Measurements from ENCODE around the gene DNASE2.
"Not testable (repeated sequence)": the region's sequence is repeated elsewhere in the genome, so short reads cannot be mapped to it uniquely, and the experiment has no call there.

DNASE2 gene

GRCh38 chr19:12859546-12859945 is 21.7 kb downstream of the DNASE2 start:
- no peak for DNase-seq

DNA sequence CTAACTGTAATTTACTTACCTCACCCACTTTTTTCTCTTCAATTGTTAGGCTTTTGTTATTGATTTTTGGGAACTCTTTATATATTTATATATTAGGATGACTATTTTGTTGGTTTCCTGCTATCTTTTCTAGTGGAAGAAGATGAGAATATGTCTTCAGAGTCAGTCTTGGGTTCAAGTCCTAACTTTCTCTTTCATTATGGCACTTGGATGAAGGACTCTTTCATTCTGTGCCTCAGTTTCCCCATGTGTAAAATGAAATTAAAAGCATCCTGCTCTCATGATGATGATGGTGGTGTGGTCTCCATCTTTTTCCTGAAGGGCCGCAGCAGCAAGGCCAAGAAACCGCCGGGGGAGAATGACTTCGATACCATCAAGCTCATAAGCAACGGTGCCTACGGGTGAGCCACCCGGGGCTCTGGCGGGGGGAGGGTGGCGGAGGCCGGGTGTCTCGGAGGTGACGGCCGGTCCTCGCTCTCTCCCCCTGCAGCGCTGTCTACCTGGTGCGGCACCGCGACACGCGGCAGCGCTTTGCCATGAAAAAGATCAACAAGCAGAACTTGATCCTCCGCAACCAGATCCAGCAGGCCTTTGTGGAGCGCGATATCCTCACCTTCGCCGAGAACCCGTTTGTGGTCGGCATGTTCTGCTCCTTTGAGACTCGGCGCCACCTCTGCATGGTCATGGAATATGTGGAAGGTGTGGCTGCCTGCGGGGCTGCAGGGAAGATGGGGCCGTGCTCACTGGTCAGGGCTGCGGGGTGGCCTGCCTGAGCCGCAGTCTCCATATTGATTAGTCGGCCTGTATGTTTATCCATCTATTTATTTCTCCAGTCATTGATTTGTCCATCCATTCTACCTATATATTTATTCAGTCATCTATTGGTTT is 23.0 kb downstream of the DNASE2 start:
- DNase-seq = no peak

DNA sequence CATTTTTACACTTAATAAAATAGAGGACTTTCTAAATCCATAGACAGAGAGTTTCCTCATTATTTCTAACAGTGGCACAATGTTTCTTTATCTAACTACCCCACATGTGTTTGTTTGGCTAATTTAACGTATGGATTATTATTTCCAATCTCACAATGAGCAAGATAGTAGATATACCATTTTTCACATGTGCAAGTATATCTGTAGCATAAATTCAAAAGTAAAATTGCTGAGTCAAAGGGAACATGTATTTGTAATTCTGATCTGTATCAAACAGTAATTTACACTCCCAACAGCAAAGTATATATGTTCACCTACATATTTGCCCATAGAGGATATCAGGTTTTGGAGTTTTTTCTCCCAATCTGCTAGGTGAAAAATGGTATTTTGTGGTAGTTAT is 24.6 kb downstream of the DNASE2 start:
- no peak for DNase-seq

DNA sequence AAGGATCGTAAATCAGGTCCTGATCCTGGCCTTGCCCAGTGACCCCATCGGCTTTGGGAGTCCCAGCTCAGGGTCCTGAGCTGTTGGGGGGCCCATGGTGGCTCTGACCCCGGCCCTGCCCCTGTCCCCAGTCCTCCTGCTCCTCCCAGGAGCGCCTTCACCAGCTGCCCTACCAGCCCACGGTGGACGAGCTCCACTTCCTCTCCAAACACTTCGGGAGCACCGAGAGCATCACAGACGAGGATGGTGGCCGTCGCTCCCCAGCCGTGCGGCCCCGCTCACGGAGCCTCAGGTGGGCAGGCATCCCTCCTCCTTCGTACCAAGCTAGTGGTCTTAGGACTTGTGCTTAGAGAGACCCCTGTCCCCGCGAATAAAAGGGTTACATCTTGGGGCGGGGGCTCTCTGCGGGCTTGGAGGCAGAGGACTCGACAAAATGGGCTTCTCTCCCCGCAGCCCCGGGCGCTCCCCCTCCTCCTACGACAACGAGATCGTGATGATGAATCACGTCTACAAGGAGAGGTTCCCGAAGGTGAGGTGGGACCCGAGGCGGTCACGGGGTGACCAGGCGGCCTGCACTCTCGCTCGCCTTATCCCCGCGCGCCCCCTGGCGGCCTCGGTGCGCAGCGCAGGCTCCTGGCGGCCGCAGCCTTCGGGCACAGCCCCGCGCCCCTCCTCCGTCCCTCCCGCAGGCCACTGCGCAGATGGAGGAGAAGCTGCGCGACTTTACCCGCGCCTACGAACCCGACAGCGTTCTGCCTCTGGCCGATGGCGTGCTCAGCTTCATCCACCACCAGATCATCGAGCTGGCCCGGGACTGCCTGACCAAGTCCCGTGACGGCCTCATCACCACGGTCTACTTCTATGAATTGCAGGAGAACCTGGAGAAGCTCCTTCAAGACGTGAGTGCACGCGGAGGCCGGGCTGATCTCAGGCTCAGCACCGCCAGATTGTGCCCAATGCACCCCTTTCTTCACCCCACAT is 33.8 kb downstream of the DNASE2 start:
- DNase-seq = peak; percentile 72

DNA sequence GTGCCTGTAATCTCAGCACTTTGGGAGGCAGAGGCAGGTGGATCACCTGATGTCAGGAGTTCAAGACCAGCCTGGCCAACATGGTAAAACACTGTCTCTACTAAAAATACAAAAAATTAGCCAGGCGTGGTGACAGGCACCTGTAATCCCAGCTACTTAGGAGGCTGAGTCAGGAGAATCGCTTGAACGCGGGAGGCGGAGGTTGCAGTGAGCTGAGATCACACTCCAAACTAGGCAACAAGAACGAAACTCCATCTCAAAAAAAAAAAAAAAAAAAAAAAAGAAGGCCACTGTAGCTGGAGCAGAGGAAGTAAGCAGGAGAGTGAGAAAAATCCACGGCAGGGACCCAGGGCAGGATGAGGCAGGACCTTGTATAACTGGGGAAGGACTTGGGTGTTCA is 34.6 kb downstream of the DNASE2 start:
- DNase-seq = not testable (repeated sequence)

DNA sequence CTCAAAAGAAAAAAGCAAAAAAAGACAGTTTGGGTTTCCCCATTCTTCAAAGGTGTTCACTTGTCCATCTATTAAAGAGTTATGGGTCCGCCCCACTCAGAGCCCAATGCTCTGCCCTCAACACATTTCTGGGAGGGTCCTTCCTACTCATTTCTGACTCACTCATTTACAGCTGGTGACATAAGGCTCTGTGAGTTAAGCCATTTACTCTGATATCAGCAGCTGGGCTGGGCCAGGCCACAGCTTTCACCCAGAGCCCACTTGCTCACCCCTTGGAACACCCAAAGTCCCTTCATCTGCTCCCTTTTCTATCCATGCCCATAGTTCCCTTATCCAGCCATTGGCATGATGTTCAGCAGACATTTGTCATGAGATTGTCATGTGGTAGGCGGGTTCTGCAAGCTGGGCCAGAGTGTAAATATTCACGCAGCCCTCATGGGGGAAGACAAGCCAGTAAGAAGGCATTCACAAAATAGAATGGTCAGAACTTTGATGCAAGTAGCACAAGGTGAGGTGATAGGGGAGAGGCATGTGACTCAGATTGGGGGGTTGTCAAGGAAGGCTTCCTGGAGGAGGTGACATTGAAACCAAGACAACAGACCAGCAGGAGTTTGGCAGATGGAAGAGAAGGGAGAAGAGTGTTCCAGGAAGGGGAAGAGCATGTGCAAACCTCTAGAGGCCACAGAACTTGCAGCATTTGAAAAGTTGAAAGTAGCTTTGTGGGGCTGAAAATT is 37.1 kb downstream of the DNASE2 start:
- no peak for DNase-seq

GRCh38 chr19:12843328-12843727 is 37.9 kb downstream of the DNASE2 start:
- DNase-seq = no peak

- no peak for DNase-seq
These were observed 38.7 kb downstream of the DNASE2 start for GRCh38 chr19:12842511-12842910.

DNA sequence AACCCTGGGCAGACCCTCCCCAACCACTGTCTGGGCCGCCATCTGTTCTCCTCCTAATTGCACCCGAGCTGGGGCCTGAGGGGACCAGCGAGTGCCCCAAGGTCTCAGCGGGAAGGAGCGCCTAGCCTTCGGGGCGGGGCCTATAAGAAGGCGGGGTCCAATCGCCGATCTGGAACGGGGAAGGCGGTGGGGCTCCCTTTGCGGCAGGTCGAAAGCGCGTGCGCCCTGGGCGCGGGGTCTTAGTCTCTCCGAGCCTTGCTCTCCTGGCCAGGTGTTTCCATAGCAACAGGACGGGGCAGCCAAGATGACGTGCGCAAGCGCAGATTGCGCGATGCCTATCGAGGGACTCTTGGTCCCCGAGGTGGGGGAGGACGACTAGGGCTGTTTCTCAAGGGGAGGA is 40.2 kb downstream of the DNASE2 start:
- peak; percentile 21 for DNase-seq

GRCh38 chr19:12840091-12841079 is 40.9 kb downstream of the DNASE2 start:
- peak; percentile 58 for DNase-seq

DNA sequence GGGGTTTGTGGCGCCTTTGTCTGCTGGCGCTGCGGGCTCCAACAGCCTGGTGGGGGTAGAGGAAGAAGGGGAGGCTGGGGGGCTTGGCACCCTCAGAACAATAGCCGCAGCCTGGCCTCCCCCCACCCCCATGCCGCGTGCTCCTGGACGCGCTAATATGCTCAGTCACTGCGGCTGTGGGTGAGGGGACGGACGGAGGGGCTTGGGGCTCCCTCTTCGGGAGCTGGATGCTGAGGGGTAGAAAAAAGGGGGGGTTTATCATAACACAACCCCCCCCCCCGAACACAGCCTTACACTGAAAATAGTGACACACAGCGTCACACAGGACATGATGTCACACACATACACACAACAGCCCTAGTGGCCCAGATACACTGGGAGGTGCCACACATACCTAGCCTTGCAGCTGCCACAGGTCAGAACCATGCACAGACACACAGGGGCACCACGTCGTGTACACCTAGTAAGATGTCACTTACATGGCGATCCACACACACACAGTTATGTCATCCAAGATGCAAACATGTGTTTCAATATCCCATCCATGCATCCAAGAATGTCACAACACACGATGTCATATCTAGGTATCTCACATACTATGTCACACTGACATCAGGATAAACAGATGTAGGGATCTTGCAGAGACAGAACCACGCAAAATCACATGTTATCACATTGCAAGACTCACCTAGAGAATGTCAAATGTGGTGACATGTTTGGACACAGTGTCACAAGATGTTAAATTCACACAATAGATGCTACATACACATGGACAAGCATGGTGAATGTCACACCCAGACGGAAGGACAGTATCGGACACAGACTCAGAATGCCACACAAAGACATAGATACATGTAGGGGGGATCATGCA is 42.1 kb downstream of the DNASE2 start:
- no peak for DNase-seq

- no peak for DNase-seq
These were observed 42.9 kb downstream of the DNASE2 start, which contains the start of gene MAST1 for GRCh38 chr19:12838182-12838885. Gene MAST1 (plus strand): TSS chr19:12838515. CDS start chr19:12838573, 58 bp downstream.

GRCh38 chr19:12837225-12837624 is 44.0 kb downstream of the DNASE2 start:
- DNase-seq = no peak

- no peak for DNase-seq
These were observed 44.8 kb downstream of the DNASE2 start for GRCh38 chr19:12836529-12836863.

- peak; percentile 7 for DNase-seq
These were observed 46.1 kb downstream of the DNASE2 start for GRCh38 chr19:12834976-12835757.

- DNase-seq = no peak
These were observed 46.7 kb downstream of the DNASE2 start, which contains the start of gene RTBDN for GRCh38 chr19:12834566-12834943. Gene RTBDN (minus strand): TSS chr19:12834579. CDS start chr19:12829979, 4,600 bp downstream.

DNA sequence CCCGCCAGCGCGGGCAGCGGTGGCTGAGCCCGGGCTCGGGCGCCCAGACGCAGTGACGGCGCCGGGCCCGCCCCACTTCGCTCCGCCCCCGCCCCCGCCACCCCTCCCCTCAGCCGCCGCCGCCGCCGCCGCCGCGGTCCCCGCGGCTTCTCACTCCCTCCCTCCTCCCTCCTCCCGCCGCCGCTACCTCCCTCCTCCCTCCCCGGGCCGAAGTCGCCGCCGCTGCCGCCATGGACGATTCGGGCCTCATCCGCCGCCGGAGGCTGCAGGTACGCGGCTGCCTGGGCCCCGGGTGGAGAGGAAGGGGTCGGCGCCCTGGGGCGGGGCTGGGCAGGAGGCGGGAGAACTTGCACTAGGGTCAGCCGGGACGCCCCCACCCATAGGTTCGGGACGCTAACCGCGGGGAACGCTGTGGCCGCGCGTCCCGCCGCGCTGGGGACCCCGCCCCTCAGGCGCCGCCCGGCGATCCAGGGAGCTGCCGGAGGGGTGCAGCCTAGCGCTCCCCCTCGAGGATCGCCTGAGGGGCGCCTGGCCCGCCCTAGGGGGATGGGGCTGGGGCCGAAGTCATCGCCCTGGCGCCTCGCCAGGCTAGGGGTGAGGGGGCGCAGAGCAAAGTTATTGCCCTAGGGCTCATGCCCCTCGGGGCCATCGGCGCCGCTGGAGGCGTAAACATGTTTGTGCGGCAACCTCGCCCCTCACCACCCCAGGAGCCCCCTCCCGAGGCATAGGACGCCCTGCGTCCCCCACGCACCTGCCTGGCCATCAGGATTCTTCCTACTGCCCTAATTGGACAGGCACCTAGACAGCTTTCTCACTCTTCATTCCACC is 47.3 kb downstream of the DNASE2 start:
- DNase-seq = no peak

GRCh38 chr19:12833418-12833737 is 47.9 kb downstream of the DNASE2 start:
- DNase-seq = no peak

Data from fibroblast of upper back skin (primary cell).